ENCODE measurements around the gene CD7.

Gene CD7

GRCh38 chr17:82338858-82339633 is 21.6 kb upstream of the CD7 start:
- TF ChIP-seq, protein P1, sequence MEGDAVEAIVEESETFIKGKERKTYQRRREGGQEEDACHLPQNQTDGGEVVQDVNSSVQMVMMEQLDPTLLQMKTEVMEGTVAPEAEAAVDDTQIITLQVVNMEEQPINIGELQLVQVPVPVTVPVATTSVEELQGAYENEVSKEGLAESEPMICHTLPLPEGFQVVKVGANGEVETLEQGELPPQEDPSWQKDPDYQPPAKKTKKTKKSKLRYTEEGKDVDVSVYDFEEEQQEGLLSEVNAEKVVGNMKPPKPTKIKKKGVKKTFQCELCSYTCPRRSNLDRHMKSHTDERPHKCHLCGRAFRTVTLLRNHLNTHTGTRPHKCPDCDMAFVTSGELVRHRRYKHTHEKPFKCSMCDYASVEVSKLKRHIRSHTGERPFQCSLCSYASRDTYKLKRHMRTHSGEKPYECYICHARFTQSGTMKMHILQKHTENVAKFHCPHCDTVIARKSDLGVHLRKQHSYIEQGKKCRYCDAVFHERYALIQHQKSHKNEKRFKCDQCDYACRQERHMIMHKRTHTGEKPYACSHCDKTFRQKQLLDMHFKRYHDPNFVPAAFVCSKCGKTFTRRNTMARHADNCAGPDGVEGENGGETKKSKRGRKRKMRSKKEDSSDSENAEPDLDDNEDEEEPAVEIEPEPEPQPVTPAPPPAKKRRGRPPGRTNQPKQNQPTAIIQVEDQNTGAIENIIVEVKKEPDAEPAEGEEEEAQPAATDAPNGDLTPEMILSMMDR (IDR thresholded peaks at IDR 0.05; ENCODE audit: insufficient read depth, low read depth, low read length, missing control alignments), result no peak
- H3K4me3 ChIP-seq (ENCODE audit: low read depth, low read length), result no peak overlapping the region
- no peak for DNase-seq (ENCODE audit: low read depth)

DNA sequence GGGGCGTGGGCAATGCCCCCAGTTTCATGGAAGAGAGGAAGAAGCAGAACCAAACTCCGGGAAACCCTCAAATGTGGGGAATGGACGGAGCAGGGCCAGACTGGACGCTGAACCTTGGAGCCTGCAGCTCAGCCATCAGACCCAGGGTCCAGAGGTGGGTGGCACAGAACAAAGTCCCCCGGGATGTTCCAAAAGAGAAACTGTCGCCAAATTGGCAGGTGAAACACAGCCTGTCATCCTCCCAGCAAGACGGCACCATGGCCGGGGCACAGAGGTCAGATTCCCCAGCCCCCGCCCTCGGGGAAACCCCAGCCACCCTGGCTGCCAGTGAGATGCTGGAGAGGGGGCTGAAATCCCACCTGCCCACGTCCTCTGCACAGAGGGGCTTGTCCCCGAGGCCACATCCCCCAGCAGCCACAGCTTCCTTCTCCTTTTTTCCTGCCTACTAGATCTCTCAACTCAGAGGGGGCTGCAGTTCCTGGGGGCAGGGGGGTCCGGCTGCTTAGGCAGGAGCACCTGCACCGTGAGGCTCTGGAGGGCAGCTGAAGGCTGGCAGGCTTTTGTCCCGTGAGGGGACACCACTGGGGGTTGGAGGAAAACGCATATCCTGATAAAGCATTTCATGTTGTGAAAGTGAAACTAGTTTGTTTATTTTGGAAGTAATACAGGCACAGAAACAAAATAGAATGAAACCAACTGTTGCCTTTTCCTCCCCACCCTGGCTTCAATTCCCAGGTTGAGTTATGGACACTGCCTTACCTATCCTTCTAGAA is 17.4 kb upstream of the CD7 start:
- no peak for DNase-seq (ENCODE audit: low read depth)
- H3K4me3 ChIP-seq (ENCODE audit: low read depth, low read length), result peak overlapping the region; percentile 5
- TF ChIP-seq, protein P1 (IDR thresholded peaks at IDR 0.05; ENCODE audit: insufficient read depth, low read depth, low read length, missing control alignments), result no peak

DNA sequence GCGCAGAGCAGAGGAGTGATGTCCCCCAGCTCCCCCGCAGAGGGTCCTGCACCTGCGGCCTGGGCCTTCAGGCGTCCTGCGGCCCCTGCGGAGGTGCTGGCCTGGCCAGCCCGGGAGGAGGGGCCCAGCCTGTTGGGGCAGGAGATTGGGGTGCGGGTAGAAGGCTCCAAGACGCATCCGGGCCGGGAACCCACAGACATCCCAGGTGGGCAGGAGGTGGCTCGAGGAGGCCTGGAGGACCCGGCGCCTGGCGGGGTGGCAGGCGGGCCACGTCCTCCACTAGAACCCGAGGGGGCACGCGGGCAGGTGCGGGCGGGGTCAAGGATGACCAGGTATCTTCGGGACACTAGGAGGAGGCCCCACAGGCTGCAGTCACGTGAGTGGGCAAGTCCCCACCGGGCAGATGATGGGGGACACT is 16.8 kb upstream of the CD7 start:
- H3K4me3 ChIP-seq (ENCODE audit: low read depth, low read length), result no peak overlapping the region
- DNase-seq (ENCODE audit: low read depth), result no peak
- TF ChIP-seq, protein P1 (IDR thresholded peaks at IDR 0.05; ENCODE audit: insufficient read depth, low read depth, low read length, missing control alignments), result no peak

DNA sequence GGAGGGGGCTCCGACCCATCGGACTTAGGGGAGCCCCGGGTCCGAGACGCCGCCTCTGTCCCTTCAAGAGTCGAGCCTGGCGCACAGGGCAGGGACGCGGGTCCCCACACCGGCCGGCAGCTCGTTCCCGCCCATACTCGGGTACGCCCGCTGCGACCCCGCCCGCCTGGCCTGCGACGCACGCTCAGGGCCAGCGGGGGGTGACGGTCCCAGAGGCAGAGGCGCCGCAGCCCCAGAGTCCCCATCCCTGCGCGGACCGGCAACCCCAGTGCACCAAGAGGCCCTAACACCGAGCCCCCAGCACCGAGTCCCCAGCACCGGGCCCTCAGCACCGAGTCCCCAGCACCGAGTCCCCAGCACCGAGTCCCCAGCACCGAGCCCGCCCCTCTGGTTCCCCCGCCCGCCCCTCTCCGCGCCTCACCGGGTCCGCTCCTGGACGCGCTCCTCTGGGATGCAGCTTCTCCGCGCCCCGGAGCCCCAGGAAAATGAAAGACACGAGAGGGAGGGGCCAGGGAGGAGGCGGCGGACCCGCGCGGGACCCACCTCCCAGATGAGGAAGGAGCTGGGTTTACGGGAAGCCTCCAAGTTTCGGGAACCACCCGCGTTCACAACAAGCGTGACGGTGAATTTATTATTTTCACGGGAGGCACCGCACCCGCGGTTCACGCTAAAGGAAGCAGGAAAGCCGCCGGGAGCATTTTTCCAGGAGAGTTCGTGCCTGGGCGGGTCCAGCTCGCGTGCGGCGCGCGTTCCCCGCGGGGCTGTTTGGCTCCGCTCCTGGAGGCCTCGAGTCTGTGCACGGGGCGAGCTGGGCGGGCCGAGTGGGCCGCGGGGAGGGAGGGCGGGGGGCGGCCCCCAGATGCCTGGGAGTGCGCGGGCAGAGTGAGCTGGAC is 16.1 kb upstream of the CD7 start, which contains the start of gene SECTM1:
Gene SECTM1 (minus strand): TSS at position 488 of the 893 bp plus-strand sequence. CDS start 6,526 bp downstream, outside the sequence.
- TF ChIP-seq, protein P1 (IDR thresholded peaks at IDR 0.05; ENCODE audit: insufficient read depth, low read depth, low read length, missing control alignments), result no peak
- H3K4me3 ChIP-seq (ENCODE audit: low read depth, low read length), result no peak within 1 kb of the TSS
- no peak for DNase-seq (ENCODE audit: low read depth)

DNA sequence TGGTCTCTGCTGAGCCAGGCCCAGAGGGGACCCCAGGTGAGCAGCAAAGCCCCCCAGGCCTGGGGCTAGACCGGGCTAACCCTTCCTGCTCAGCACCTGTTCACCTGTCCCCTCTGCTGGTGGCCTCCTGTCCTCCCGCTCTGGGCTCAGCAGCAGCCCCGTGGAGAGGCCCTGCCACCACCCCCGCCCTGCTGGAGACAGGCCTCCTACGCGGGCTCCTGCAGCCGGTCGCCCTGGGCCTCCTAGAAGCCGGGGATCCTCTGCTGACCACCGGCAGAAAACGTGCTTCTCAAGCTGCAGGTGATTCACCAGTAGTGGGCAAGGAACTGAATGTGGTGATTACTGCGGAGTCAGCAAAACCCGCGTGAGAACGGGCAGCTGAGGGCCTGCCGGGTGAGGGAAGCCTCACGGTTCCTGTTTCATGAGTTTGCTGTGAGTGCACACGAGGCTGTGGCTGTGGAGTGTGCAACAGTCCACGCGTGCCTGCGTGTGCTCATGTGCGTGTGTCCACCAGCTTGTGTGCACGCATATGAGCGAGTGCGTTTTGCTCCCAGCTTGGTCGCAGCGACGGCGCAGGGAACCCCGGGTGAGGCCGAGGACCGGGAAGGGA is 15.4 kb upstream of the CD7 start:
- TF ChIP-seq, protein P1 (IDR thresholded peaks at IDR 0.05; ENCODE audit: insufficient read depth, low read depth, low read length, missing control alignments), result no peak
- H3K4me3 ChIP-seq (ENCODE audit: low read depth, low read length), result no peak overlapping the region
- no peak for DNase-seq (ENCODE audit: low read depth)

- TF ChIP-seq, protein P1 (IDR thresholded peaks at IDR 0.05; ENCODE audit: insufficient read depth, low read depth, low read length, missing control alignments), result no peak
- no peak overlapping the region for H3K4me3 ChIP-seq (ENCODE audit: low read depth, low read length)
- no peak for DNase-seq (ENCODE audit: low read depth)
Measured at GRCh38 chr17:82331345-82331939, 14.0 kb upstream of the CD7 start.
